22Rv1 (cell line): Measurements from ENCODE around the gene RNFT2.

Experiments
- H3K27ac ChIP-seq: fragments of 450-650 bp; 2 replicates; pipeline ENCODE4 v1.5.1; 2017
- ZFX ChIP-seq: fragments of 450-650 bp; IDR thresholded peaks from 2 replicates; pipeline ENCODE4 v1.6.1; 2017; ENCODE audit warnings: antibody characterized with exemption, borderline replicate concordance
- TF ChIP-seq, protein P1 (sequence below): fragments of 450-650 bp; IDR thresholded peaks from 2 replicates; pipeline ENCODE4 v1.5.1; 2017; ENCODE audit warnings: mild to moderate bottlenecking

Gene RNFT2

DNA sequence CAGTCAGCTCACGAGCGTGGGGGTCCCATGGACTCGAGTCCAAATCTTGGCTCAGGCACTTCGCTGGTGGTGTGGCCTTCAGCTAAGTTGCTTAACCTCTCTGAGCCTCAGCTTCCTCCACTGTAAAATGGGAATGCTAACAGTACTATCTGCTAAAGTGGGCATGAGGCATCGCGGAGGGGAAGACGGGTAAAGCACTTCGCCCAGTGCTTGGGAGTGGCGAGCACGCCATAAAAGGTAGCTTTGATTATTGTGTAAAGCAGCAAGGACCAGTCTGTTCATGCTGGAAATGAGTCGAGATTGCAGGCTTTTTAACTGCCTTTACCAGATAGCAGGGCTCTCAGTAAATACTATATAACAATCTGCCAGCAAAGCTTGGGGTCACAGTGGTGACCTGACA, 118.6 kb downstream of the RNFT2 start:
- no peak for TF ChIP-seq ZFX
- TF ChIP-seq, protein P1, sequence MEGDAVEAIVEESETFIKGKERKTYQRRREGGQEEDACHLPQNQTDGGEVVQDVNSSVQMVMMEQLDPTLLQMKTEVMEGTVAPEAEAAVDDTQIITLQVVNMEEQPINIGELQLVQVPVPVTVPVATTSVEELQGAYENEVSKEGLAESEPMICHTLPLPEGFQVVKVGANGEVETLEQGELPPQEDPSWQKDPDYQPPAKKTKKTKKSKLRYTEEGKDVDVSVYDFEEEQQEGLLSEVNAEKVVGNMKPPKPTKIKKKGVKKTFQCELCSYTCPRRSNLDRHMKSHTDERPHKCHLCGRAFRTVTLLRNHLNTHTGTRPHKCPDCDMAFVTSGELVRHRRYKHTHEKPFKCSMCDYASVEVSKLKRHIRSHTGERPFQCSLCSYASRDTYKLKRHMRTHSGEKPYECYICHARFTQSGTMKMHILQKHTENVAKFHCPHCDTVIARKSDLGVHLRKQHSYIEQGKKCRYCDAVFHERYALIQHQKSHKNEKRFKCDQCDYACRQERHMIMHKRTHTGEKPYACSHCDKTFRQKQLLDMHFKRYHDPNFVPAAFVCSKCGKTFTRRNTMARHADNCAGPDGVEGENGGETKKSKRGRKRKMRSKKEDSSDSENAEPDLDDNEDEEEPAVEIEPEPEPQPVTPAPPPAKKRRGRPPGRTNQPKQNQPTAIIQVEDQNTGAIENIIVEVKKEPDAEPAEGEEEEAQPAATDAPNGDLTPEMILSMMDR = no peak
- H3K27ac ChIP-seq = no peak overlapping the region

DNA sequence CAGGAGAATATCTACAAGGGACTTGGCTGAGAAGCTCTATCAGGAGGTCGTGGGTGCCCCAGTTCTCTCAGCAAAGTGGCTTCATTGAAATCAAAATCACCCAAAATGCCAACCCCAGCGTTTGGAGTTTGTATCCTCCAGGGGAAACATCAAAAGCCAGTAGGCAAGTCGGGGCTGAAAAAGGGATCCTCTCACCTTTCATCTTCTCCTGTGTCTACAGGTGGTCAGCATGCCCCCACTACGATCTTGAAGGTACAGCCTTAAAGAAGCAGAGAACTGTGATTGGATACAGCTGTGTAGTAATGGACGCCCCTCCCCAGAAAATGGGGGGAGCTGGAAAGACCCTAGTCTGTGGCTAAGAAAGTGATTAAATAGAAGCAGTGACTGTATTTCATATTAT, 121.0 kb downstream of the RNFT2 start:
- TF ChIP-seq, protein P1 = no peak
- H3K27ac ChIP-seq = no peak overlapping the region

DNA sequence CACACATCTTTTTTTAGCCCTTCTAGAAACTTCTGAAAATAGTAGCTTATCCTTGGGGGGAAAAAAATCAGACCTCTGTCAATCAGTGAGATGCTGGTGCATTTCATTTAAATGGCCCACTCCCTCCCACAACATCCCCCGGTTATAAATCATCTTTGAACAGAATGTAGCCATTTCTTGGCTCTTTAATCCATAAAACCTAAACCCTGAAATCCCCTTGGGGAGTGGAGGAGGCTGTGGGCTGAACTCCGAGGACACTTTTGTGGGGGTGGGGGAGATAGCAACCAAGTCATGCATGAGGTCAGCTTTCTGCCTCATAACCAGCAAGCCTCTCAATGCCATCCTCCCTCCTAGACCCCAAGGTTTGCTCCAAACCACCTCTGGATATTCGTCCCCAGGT, 122.1 kb downstream of the RNFT2 start:
- TF ChIP-seq ZFX = no peak
- TF ChIP-seq, protein P1 = no peak
- no peak overlapping the region for H3K27ac ChIP-seq

DNA sequence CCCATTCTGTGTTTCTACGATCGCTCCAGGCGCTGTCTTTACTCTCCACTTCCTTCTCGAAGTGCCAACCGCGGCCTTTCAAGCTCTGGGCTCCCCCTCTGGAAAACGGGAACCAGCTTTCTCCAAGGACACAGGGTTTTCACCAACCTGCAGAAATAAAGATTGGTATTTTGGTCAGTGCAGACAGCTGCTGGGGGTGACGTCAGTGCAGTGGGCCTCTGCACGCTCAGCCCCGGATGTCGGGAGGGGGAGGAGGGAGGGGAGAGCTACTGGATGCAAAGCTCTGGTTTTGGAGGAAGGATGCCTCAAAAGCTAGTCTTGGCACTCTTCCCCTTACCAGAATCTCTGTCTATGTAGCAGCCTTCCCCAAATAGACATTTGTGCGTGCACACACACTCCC, 123.2 kb downstream of the RNFT2 start:
- TF ChIP-seq, protein P1 = no peak
- TF ChIP-seq ZFX = no peak
- no peak overlapping the region for H3K27ac ChIP-seq

DNA sequence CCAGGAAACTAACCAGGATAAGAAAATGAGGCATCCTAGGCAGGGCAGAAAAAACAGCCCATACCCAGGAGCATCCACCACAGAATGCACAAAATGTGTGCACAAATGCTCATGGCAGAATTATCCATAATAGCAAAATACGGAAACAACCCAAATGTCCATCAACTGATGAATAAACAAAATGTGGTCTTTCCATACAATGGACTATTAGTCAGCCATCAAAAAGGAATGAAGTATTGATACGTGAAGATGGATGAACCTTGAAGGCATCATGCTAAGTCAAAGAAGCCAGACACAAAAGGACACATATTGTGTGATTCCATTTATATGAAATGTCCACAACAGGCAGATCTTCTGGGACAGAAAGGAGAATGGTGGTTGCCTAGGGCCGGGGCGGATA, 124.1 kb downstream of the RNFT2 start:
- TF ChIP-seq, protein P1 = no peak
- TF ChIP-seq ZFX = no peak
- no peak overlapping the region for H3K27ac ChIP-seq

DNA sequence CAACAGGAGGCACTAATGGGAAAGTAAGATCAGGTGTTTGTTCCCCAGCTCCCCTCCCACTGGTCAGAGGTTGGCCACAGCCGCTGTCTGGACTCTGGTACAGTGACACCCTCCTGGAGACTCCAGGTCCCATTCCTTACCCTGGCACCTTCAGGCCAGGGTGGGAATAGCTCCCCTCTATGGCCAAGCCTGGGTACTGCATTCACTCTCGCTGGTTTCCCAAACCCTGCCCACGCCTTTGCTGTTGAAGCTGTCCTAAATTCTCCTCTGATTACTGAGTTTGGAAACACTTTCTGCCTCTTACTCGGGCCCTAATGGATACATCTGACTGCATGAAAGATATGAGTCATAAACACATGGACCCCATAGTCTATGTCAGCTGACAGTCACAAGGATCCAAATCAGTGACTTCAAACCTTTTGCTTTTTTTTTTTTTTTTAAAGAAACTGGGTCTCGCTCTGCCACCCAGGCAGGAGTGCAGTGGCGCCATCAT, 125.2 kb downstream of the RNFT2 start:
- TF ChIP-seq ZFX = no peak
- TF ChIP-seq, protein P1 = peak; percentile 84
- no peak overlapping the region for H3K27ac ChIP-seq

DNA sequence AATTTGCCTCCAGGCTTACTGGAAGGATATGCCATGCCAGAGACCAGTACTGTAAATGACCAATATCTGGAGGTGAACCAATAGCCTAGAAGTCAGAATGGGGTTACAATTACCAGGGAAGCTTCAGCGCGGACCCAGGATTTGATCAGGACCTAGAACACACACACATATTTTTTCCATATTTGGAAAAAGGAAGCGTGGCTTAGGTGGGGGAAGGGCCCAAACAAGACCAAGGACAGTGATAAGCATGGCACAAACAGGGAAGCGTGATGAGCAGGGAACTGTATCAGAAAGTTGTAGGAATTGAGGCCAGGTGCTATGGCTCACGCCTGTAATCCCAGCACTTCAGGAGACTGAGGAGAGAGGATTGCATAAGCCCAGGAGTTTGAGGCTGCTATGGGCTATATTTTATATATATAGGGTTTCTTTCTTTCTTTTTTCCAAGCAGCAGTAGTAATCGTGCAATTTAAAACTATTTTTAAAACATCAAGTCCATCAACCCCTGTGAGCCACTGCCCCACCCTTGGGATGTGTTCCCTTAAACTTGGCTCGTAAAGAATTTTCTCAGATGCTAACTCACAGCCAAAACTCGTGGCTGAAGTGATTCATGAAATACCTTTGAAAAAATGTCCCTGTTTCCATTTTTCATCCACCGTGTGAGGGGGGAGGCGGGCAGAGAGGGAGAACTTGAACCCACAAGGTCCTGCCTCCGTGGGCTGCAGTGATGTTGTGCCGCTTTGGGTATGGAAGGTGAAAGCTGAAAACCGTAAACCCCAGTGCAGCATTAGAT, 126.5 kb downstream of the RNFT2 start:
- H3K27ac ChIP-seq = no peak overlapping the region
- TF ChIP-seq, protein P1 = no peak
- no peak for TF ChIP-seq ZFX
